SK-N-SH (cell line): ENCODE measurements around the gene SULF2.

Source experiments
- CHD2 ChIP-seq: fragments of 150-350 bp; IDR thresholded peaks from 2 replicates; pipeline ENCODE4 v1.6.1; 2018; ENCODE audit warnings: low read length; ENCODE audit not compliant: partially characterized antibody
- EP300 ChIP-seq, 2 experiments: IDR thresholded peaks; 2 replicates each; pipeline versions ENCODE4 v1.4.0 to v1.6.1; 2012; ENCODE audit warnings: borderline replicate concordance in 1 of 2, low read depth in 1 of 2, low read length in 1 of 2
- EZH2phosphoT487 ChIP-seq: fragments of 200-600 bp; sonication (generic); IDR thresholded peaks from 2 replicates; pipeline ENCODE4 v1.6.1; 2017; ENCODE audit warnings: low read depth, mixed run types, mild to moderate bottlenecking, antibody characterized with exemption, moderate library complexity, borderline replicate concordance
- FOXJ3 ChIP-seq: sonication (generic); formaldehyde crosslinking; IDR thresholded peaks from 2 replicates; pipeline ENCODE4 v1.5.1; 2020; ENCODE audit warnings: mild to moderate bottlenecking, missing genetic modification reagents
- MXI1 ChIP-seq: IDR thresholded peaks from 2 replicates; pipeline ENCODE4 v1.6.1; 2012; ENCODE audit warnings: mild to moderate bottlenecking, low read depth, low read length, improper control_type of control experiment
- POLR2AphosphoS5 ChIP-seq: IDR thresholded peaks from 2 replicates; pipeline ENCODE4 v1.6.1; 2012; ENCODE audit warnings: low read depth, low read length
- RAD21 ChIP-seq: IDR thresholded peaks from 2 replicates; pipeline ENCODE4 v1.6.1; 2012; ENCODE audit warnings: mild to moderate bottlenecking, low read length
- RCOR1 ChIP-seq: fragments of 150-350 bp; IDR thresholded peaks from 2 replicates; pipeline ENCODE4 v1.6.1; 2017; ENCODE audit warnings: antibody characterized with exemption, low read length
- REST ChIP-seq: IDR thresholded peaks from 2 replicates; pipeline ENCODE4 v1.6.1; 2012; ENCODE audit warnings: mild to moderate bottlenecking, low read depth, low read length, moderate library complexity
- RFX5 ChIP-seq: IDR thresholded peaks from 2 replicates; pipeline ENCODE4 v1.6.1; 2012; ENCODE audit warnings: mild to moderate bottlenecking, improper control_type of control experiment, low read length
- SMC3 ChIP-seq: IDR thresholded peaks from 2 replicates; pipeline ENCODE4 v1.6.1; 2012; ENCODE audit warnings: low read depth, low read length, improper control_type of control experiment
- TCF12 ChIP-seq: IDR thresholded peaks from 2 replicates; pipeline ENCODE4 v1.4.0; 2012
- TF ChIP-seq, protein P1 (sequence below): fragments of 200-600 bp; sonication (generic); IDR thresholded peaks from 2 replicates; pipeline ENCODE4 v1.6.1; 2017; ENCODE audit warnings: antibody characterized with exemption, mild to moderate bottlenecking, moderate library complexity
- TF ChIP-seq, protein P2 (sequence below): fragments of 150-350 bp; IDR thresholded peaks from 2 replicates; pipeline ENCODE4 v1.6.1; 2017; ENCODE audit warnings: antibody characterized with exemption, low read length, low read depth, borderline replicate concordance

DNA sequence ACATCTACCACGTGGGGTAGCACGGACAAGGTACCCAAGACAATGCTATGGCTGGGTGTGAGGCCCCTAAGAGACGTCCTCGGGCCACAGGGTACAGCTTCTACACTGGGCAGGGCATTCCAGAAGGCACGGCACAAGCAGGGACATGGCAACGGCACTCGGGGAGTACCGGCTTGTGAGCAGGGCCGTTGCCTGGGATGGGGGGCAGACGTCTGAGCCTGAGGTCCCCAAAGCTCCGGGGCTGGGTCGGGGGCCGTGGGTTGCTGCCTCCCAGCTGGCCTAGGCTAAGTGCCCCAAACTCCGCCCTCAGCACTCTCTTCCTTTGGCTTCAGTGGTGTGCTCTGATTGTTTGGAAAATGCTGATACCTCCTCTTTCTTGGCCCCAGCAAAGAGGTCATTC, 110.6 kb downstream of the SULF2 start:
- no peak for TF ChIP-seq MXI1
- no peak for TF ChIP-seq FOXJ3 (CRISPR knock-in tag)
- TF ChIP-seq, protein P1, sequence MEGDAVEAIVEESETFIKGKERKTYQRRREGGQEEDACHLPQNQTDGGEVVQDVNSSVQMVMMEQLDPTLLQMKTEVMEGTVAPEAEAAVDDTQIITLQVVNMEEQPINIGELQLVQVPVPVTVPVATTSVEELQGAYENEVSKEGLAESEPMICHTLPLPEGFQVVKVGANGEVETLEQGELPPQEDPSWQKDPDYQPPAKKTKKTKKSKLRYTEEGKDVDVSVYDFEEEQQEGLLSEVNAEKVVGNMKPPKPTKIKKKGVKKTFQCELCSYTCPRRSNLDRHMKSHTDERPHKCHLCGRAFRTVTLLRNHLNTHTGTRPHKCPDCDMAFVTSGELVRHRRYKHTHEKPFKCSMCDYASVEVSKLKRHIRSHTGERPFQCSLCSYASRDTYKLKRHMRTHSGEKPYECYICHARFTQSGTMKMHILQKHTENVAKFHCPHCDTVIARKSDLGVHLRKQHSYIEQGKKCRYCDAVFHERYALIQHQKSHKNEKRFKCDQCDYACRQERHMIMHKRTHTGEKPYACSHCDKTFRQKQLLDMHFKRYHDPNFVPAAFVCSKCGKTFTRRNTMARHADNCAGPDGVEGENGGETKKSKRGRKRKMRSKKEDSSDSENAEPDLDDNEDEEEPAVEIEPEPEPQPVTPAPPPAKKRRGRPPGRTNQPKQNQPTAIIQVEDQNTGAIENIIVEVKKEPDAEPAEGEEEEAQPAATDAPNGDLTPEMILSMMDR = no peak
- no peak for TF ChIP-seq POLR2AphosphoS5
- TF ChIP-seq CHD2 = no peak
- TF ChIP-seq, protein P2, sequence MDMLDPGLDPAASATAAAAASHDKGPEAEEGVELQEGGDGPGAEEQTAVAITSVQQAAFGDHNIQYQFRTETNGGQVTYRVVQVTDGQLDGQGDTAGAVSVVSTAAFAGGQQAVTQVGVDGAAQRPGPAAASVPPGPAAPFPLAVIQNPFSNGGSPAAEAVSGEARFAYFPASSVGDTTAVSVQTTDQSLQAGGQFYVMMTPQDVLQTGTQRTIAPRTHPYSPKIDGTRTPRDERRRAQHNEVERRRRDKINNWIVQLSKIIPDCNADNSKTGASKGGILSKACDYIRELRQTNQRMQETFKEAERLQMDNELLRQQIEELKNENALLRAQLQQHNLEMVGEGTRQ = no peak
- TF ChIP-seq EZH2phosphoT487 = no peak
- no peak for TF ChIP-seq SMC3
- no peak for TF ChIP-seq REST
- no peak for TF ChIP-seq TCF12
- no peak for TF ChIP-seq RCOR1
- TF ChIP-seq RFX5 = no peak
- no peak for TF ChIP-seq RAD21
- no peak for TF ChIP-seq EP300 (IDR thresholded peaks at IDR 0.05; ENCODE audit: borderline replicate concordance in 1 of 2, low read depth in 1 of 2, low read length in 1 of 2)
